ENCODE measurements around the gene USP34. TPM values are rescaled to one million over a fixed set of nuclear protein-coding genes. Genes with fewer than 3 reads are reported as not detected.

USP34 gene
- total and polyA plus RNA-seq, 2 of the 8 experiments (the other 6 are each of a cell fraction or from before 2014, with no cell fraction given), result 56.7 to 91.7 TPM

DNA sequence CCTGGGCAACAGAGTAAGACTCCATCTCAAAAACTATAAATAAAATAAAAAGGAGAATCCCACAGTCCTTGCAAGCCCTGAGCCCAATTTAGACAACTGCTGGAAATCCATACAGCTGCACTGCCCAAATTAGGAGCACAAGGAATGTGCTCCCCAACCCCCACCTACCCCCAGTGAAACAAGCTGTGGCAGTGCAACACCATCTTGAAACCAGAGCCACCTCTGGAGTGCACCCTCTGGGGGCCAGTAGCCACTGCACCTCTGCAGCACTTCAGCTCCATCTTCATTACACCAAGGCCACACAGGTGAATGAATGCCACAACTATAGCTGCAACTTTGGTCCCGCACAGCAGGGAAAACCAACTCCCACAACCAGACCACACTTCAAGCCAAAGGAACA, 37.3 kb downstream of the USP34 start:
- CTCF ChIA-PET (ENCODE audit: partially characterized antibody), result interaction anchor here (0.6 to 4.8 kb wide), 6 partner anchors 7 to 30 kb away, joined by 3 to 24 read pairs (median 3); no protein-coding TSS in a partner anchor
- Histone ChIP-seq H2BK12ac (ENCODE audit: low read depth, low read length) (no peak overlapping the region), H3K27me3 (replicated peaks in 1 of 4; ENCODE audit: control insufficient read depth in 3 of 4, extremely low read depth in 1 of 4, insufficient read depth in 3 of 4, low read length in 3 of 4) (no peaks in the 10 kb centered on the region)

More for the DNA sequence above, 37.3 kb downstream of the USP34 start:
- Histone ChIP-seq H3K79me1 (ENCODE audit: low read depth, low read length) (peaks cover 20% of the 10 kb centered on the region), H3K4me2 (ENCODE audit: insufficient read depth in 1 of 2, low read depth in 2 of 2, low read length in 2 of 2) (no peak overlapping the region), H3K23me2 (ENCODE audit: low read depth, low read length) (no peaks in the 10 kb centered on the region), H2BK5ac (ENCODE audit: low read depth, low read length) (no peak overlapping the region), H2BK120ac (replicated peaks; ENCODE audit: low read depth, low read length) (no peak overlapping the region), H4K8ac (ENCODE audit: extremely low read depth, insufficient read depth, low read length) (no peak overlapping the region; the same call in 1 of the 2 replicates), H3K23ac (ENCODE audit: insufficient read length) (no peak overlapping the region), H3K56ac (replicated peaks; ENCODE audit: insufficient read length, low read depth, low read length) (no peak overlapping the region), H2AK5ac (ENCODE audit: low read depth, low read length) (no peak overlapping the region), H2BK15ac (ENCODE audit: low read length) (no peak overlapping the region), H4K91ac (replicated peaks; ENCODE audit: insufficient read length, low read length) (no peak overlapping the region), H4K5ac (ENCODE audit: insufficient read length, low read depth, low read length) (no peak overlapping the region), H2AFZ (ENCODE audit: low read length) (no peak overlapping the region), H3K14ac (ENCODE audit: insufficient read length) (no peak overlapping the region), H3K4me1 (replicated peaks in 1 of 4; ENCODE audit: control insufficient read depth in 3 of 4, insufficient read depth in 4 of 4, low read length in 3 of 4) (peaks cover 0 to 6% (median 1%) of the 10 kb centered on the region in 4 experiments; a peak in 2 of 7 replicates), H3K27ac (ENCODE audit: low read depth, low read length) (no peak overlapping the region), H3K79me2 (ENCODE audit: control insufficient read depth in 1 of 2, insufficient read depth in 2 of 2, low read length in 2 of 2) (peaks cover 18 to 97% of the 10 kb centered on the region in 2 experiments), H3K9ac (replicated peaks in 1 of 4; ENCODE audit: extremely low read depth in 1 of 4, low read depth in 3 of 4, low read length in 3 of 4) (no peak overlapping the region), H3K4me3 (ENCODE audit: extremely low read depth in 1 of 4, insufficient read depth in 2 of 4, low read depth in 3 of 4, low read length in 4 of 4) (no peak overlapping the region), H3K36me3 (ENCODE audit: control insufficient read depth in 2 of 4, insufficient read depth in 4 of 4, low read length in 3 of 4) (no peaks in the 10 kb centered on the region), H3K9me3 (ENCODE audit: insufficient read depth in 2 of 2, low read depth in 1 of 2, low read length in 1 of 2) (no peaks in the 10 kb centered on the region), H2BK20ac (ENCODE audit: low read length) (no peak overlapping the region), H4K20me1 (replicated peaks in 1 of 2; ENCODE audit: control insufficient read depth in 1 of 2, insufficient read depth in 2 of 2, low read length in 2 of 2) (peaks cover 12 to 18% of the 10 kb centered on the region in 2 experiments), H3K18ac (ENCODE audit: extremely low read depth, low read length) (no peak overlapping the region; the same call in 1 of the 2 replicates), H3K4ac (replicated peaks; ENCODE audit: insufficient read length, low read depth, low read length) (no peak overlapping the region)
- DNase-seq (ENCODE audit: low read depth in 1 of 2, low spot score in 2 of 2) (no peak), FAIRE-seq (no peak)
- 100% methylated on average over 1 of the region's 1 CpG; no CpG with 5 or more reads in 1 of the 2 experiments for WGBS, 2 experiments (ENCODE audit: extremely low coverage in 1 of 2, insufficient coverage in 1 of 2, insufficient read length in 1 of 2, insufficient replicate concordance in 2 of 2, low coverage in 1 of 2, low lambda C conversion rate in 2 of 2, missing lambda C conversion rate in 1 of 2)
- TF ChIP-seq JUND (IDR thresholded peaks at IDR 0.05; ENCODE audit: low read length) (no peak), NANOG (IDR thresholded peaks at IDR 0.05; ENCODE audit: insufficient read depth, low read depth, low read length, poor library complexity, severe bottlenecking) (no peak), SP4 (IDR thresholded peaks at IDR 0.05; ENCODE audit: low read length) (no peak), CEBPB (IDR thresholded peaks at IDR 0.05; ENCODE audit: low read depth, low read length) (no peak), RNF2 (IDR thresholded peaks at IDR 0.05; ENCODE audit: borderline replicate concordance, low read depth, low read length, missing control alignments, poor library complexity, severe bottlenecking) (no peak), EGR1 (IDR thresholded peaks at IDR 0.05; ENCODE audit: borderline replicate concordance, low read depth, low read length) (no peak)
- POLR2A ChIA-PET (ENCODE audit: partially characterized antibody), result interaction anchor here (0.6 kb wide), 1 partner anchor 21 kb away, joined by 3 read pairs; no protein-coding TSS in a partner anchor

Measured in H1 (cell line).